Ammon's horn (tissue), 1 donor: ENCODE measurements around the gene KCNS1.

Experiments
- DNase-seq: peaks from one replicate; pipeline ENCODE4 v3.0.0-alpha.2; 2016; ENCODE audit warnings: low spot score

Gene KCNS1

GRCh38 chr20:45105317-45105716, 4.4 kb upstream of the KCNS1 start:
- no peak for DNase-seq

- DNase-seq, result no peak
Measured at GRCh38 chr20:45104786-45105185, 3.9 kb upstream of the KCNS1 start.

DNA sequence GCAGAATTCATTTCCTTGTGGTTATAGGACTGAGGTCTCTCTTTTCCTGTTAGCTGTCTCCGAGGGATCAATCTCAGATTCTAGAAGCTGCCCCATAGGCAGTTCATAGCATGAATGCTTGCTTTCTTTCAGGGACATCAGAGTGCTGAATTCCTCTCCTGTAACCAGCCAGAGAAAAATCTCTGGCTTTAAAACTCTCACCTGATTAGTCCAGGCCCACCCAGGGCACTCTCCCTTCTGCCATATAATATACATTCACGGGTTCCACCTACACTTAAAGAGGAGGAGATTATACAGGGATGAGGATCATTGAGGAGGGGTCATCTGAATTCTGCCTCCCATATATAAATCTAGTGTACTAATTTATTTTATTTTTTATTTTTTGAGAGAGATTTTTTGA, 2.1 kb upstream of the KCNS1 start:
- DNase-seq, result no peak

DNA sequence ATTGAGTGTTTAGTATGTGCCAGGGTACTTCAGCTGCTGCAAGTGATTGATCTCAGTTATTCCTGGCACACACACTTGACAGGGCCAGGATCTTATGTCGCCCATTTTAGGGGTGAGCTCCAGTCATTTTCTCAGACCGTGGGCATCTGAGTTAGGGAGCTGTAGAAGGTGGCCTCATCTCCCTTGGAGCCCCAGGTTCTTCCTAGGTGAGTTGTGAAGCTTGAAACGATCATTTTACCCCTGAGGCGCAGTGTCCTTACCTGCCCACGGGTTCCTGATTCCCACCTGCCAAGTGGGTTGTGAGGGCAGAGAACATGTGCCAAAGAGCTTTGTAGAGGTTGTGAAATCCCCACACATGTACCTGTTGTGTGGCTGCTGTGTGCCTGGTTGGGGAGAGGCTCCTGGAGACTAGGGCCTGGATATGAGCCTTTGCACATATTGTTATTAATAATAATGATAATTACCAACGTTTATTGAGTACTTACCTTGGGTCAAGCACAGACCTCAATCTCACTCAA, 465 bp upstream of the KCNS1 start:
- DNase-seq, result no peak

- no peak for DNase-seq
Measured at GRCh38 chr20:45098103-45098773, 2.7 kb downstream of the KCNS1 start.

- no peak for DNase-seq
Measured at GRCh38 chr20:45097485-45098102, 3.3 kb downstream of the KCNS1 start.

DNA sequence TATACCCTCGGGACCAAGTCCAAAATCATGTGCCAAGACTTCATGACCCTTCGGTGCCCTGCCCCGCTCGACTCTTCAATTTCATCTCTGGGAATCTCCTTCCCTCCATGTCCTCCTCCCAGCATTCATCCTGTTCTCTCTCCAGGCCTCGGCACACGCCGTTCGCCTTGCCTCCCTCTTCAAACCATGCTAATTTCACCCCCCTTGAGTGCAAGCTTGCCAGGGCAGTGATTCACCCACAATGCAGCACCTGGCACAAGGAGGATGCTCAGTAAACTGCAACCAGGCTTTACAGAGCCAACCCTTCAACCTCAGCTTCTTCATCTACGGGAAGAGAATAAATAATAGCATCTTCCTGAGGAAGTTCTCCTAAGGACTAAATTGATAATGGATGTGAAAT, 4.1 kb downstream of the KCNS1 start:
- DNase-seq, result no peak

DNA sequence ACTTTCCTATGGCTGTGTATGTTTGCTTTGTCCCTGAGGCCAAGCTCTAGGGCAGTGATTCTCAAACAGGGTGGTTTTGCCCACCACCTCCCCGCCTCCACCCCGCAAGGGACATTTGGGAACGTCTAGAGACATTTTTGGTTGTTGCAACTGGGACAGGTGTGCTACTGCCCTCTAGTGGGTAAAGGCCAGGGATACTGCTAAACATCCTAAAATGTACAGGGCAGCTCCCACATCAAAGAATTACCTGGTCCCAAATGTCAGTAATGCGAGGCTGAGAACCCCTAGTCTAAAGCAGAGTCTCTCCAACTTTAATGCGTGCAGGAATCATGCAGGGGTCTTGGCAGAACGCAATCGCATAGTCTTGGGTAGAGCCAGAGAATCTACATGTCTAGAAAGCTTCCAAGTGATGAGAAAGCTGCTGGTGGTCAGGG, 5.1 kb downstream of the KCNS1 start:
- DNase-seq, result peak; percentile 78

GRCh38 chr20:45094864-45095574, 5.9 kb downstream of the KCNS1 start:
- DNase-seq, result no peak

DNA sequence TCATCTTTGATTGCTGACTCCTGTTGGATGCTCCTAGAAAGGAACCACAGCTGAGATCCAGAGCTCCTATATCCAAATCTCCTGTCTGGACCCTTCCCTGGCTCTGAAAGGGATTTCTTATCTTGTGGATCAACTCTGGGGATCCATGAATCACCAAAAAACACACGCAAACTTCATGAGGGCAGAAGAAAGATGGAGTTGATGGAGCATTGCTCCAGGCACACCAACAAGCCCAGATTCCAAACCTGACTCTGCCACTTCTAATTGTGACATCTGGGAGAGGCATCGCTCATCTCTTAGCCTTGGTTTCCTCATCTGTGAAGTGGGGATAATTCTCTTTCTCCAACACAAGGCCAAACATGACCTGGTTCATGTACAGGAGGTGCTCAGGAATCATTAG, 6.7 kb downstream of the KCNS1 start:
- no peak for DNase-seq

DNA sequence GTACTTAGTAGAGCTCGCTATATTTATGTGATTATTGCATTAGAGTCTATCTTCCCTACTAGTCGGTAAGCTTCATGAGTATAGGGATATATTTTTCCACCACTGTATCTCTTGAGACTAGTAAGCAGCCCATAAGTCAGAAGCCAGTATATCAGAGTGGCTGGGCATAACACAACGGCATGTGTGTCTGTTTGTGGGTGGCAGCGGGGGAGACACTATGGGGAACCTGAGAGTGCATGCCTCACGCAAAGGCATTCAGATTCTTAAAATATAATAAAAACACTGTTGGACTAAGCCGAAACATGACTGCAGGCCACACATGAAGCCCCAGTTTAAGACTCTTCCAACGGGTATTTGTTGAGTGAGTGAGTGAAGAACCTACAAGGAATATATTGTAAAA, 8.0 kb downstream of the KCNS1 start:
- DNase-seq, result no peak

DNA sequence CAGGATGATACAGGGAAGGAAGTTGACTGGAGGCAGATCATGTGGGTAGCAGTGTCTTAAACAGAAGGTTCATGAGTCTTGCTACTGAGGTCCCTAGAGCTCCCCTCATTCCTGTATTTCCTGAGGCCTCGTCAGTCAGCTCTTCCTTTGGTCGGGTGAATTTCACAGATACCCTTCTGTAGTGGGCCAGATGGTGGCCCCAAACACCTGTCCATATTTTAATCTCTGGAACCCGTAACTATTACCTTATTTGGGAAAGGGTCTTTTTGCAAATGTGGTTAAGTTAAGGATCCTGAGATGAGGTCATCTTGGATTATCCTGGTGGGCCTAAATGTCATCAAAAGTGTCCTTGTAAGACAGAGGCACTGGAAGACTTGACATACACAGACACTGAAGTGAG, 9.6 kb downstream of the KCNS1 start:
- DNase-seq, result no peak

DNA sequence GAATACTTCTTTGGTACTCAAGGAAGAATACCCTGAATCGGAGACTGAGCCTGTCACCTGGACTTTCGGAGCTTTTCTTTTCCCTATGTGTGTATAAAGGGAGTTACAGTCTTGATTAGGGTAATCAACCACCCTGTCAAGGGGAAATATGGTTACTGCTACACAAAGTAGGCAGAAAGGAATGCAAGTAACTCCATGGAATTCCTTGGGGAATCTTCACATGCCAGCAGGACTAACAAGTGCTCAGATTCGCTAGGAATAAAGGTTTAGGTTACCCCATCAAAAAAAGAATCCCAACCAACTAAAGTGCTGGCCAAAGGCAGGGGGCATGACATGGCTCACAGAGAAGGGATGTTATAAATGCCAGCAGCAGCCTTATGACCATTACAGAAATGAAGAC, 10.4 kb downstream of the KCNS1 start:
- no peak for DNase-seq

DNA sequence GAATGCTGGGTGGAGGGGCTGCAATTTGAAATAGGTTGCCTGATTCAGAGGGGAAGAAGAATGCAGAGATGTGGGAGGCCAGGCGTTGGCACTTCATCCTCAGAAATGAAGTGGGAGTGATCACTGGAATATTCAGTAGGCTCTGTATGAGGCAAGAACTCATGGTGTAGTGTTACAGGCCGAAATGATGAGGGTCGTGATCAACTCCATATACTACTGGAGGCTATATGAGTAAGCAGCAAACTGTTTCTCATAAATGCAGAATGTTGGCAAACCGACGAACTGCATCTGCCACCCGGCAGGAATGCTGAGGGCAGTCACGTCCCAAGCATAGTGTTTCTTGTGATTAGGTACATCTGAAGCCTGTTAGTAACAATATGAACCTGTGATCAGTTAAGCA, 12.7 kb downstream of the KCNS1 start:
- no peak for DNase-seq

DNA sequence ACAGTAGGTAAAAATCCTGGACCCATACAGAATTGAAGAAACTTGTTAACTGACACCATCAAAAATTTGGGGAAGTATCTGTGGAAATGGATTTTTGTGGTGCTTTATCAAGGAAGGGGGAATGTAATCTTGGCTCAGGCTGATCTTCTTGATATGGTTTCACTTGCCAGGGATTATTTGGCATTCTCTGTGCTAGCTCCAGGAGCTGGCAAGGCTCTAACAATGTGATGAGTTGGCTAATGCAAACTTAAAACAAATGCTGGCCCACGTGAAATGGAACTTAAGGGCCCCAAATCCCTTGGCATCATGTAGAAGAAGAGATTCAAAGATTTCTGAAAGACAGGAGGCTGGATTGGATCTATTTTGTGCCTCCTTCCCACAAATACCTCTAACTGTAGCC, 13.1 kb downstream of the KCNS1 start:
- no peak for DNase-seq

DNA sequence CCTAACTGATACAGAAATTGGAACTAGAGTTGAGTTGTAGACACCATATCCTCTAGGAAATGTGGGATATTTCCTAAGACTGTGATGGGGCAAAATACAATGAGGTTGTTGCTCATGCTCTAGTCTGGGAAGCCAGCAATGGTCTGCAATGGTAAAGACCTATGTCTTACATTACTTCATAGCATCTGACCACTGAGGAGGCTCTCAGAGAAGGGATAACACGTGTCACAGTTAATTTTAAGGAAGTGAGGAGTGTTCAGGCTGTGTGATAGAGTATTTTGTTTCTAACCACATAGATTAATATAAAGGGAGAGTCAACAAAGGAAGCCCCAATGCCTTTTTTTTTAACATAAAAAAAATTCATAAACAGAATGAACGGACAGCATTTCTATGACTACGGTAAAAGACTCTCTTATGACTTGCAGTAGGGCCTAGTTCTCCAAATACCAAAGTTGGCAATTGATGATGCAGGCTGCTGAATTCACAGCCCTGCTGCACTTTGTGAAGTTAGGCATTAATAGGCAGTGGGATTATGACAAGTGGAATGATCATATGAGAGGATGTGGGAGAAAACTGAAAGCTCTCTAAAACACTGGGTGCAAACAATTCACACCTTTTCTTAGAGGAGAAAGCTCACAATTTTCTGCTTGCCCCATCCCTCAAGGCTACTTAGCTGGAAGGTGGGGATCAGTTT, 13.7 kb downstream of the KCNS1 start:
- no peak for DNase-seq

GRCh38 chr20:45085867-45086266, 15.1 kb downstream of the KCNS1 start:
- no peak for DNase-seq

DNA sequence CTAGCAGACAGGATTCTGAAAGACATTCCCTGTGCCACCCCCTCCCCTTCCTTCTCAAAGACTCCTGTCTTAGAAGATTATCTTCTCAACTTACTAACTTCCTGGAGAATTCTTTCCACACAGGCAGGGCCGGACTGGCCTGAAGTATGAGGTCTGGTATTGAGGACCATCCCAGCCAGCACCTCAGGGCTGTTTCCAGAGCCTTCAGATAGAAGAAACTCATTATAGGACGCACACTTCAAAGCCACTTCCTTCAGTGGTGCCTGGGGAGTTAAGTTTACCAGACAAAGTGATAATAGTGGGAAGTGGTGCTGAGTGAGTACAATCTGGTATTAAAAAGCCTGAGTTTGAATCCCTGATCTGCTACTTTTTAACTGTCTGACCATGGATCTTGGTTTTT, 15.6 kb downstream of the KCNS1 start:
- no peak for DNase-seq

DNA sequence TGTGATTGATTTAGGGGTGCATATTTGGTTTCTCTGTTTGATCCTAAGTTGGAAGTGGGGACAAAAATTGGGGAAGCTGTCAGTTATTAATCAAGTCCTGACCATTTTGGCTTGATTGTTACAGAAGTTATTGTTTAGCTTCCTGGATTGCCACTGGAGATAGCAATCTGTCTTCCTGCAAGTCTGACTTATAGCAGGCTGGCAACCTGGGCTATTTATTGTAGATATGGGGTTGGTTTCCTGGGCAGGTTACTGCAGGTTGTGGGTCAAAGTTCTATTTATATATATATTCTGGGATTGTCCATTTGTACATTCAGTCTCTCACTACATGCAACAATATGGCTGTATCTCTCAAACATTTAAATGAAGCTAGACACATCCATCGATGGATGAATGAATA, 17.8 kb downstream of the KCNS1 start:
- DNase-seq, result no peak

DNA sequence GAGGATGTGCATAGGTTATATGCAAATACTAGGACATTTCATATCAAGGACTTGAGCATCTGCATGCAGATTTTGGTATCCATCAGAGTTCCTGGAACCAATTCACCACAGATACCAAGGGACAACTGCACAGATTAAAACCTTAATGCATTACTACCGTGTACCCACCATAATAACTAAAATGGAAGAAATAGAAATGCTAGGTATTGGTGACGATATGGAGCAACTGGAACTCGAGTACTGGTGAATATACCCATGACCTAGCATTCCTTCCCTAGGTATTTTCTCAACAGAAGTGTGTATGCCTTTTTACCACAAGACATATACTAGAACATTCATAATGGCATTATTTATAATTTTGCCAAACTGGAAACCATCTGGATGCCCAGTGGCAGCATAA, 18.5 kb downstream of the KCNS1 start:
- DNase-seq, result no peak

DNA sequence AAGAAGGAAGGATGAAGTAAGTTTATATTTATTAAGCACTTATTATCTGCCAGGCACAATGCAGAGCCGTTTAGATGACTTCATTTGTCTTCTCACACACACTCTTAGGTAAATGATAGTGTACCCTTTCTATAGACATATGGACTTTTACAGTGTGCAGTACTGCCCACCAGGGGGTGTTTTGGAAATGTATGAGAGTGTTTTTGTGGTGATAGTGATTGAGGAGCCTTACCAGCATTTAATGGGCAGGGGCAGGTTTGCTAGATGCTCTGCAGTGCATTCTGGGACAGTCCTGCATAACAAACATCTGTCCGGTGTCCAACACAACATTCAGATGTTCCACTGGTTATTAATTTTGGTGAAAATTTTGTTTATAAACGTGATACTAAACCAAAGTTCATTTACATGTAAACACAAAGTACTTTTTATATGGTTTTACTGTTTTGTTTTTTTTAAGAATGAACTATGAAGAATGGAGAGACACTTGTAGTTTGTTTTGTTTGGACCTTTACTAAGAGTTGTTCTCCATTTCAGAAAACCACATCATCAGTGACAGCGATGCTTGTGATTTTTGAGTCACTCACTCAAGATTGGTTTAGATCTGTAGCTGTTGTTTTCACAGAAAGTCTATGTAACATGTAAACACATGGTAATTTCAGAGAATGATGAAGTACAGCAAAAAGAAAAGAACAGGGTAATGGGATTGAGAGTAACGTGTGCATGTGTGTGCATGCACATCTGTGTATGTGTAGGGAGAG, 19.9 kb downstream of the KCNS1 start:
- no peak for DNase-seq

DNA sequence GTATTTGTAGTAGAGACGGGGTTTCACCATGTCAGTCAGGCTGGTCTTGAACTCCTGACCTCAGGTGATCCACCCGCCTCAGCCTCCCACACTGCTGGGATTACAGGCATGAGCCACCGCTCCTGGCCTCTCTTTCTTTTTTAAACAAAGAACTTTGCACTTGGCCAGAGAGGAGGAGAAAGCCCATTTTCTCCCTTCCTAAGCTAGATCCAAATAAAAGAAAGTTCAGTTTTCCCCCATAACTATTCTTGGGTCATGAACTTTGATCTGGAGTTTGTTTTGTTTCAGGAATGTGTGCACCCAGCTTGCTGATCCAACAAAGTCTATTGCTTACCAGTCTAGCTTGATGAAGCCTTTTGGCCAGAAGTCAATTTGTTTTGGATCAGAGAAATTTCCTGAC, 23.4 kb downstream of the KCNS1 start:
- DNase-seq, result no peak
